Activated CD8-positive, alpha-beta memory T cell treated with anti-CD3 and anti-CD28 coated beads, Interleukin-2, amount 50 U/mL, for 4 hours (primary cell): Measurements from ENCODE around the gene ATP2C1.

ENCODE experiments used
- DNase-seq: peaks from one replicate; pipeline ENCODE4 v3.0.0-alpha.2; 2020

Gene ATP2C1

GRCh38 chr3:130895690-130896488, 2.0 kb downstream of the ATP2C1 start:
- DNase-seq: no peak

- no peak for DNase-seq
These were observed 3.4 kb downstream of the ATP2C1 start for GRCh38 chr3:130897316-130897715.

DNA sequence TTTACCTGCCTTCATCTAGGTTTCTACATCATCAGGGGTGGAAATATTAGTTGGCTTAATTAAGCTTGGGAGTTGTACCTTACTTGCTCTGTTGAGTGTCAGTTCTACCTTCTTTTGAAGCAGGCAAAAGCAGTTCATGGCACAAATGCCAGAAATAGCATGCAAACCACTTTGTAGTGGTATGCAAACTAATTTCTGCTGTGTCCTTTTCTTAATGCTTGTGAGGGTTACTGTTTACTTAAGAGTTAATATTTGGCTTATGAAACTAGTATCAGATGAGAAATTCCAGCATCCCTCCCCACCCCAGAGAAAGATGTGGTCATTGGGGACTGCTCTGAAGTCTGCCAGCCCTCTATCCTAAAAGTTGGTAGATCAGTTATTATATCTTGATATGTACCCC, 7.1 kb downstream of the ATP2C1 start:
- DNase-seq: no peak

GRCh38 chr3:130901463-130902204, 7.8 kb downstream of the ATP2C1 start:
- no peak for DNase-seq

DNA sequence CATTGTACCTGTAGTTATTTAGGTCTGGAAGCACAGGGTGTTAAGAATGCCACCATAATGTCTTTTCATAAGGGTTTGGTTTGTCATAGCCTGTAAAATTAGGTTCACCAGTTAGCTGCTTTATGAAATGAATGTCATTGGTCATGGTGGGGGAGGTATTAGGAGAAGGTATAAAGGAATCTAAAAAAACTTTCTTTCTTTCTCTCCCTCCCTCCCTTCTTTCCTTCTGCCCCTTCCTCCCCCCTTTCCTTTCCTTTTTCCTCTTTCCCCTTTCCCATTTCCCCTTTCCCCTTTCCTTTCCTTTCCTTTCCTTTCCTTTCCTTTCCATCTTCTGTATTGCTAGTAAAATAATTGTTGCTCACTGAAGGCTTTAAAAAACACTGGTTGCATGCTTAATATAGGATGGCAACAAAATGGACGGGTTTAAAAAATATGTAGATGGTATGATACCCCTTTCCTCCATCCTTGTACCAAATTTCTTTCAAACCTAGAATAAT, 9.6 kb downstream of the ATP2C1 start:
- DNase-seq: no peak

- DNase-seq: no peak
These were observed 10.6 kb downstream of the ATP2C1 start for GRCh38 chr3:130904491-130904890.

- no peak for DNase-seq
These were observed 11.7 kb downstream of the ATP2C1 start for GRCh38 chr3:130905551-130905950.

GRCh38 chr3:130906374-130906995, 12.6 kb downstream of the ATP2C1 start:
- no peak for DNase-seq

- no peak for DNase-seq
These were observed 13.6 kb downstream of the ATP2C1 start for GRCh38 chr3:130907500-130907899.

GRCh38 chr3:130907966-130908365, 14.1 kb downstream of the ATP2C1 start:
- DNase-seq: no peak

DNA sequence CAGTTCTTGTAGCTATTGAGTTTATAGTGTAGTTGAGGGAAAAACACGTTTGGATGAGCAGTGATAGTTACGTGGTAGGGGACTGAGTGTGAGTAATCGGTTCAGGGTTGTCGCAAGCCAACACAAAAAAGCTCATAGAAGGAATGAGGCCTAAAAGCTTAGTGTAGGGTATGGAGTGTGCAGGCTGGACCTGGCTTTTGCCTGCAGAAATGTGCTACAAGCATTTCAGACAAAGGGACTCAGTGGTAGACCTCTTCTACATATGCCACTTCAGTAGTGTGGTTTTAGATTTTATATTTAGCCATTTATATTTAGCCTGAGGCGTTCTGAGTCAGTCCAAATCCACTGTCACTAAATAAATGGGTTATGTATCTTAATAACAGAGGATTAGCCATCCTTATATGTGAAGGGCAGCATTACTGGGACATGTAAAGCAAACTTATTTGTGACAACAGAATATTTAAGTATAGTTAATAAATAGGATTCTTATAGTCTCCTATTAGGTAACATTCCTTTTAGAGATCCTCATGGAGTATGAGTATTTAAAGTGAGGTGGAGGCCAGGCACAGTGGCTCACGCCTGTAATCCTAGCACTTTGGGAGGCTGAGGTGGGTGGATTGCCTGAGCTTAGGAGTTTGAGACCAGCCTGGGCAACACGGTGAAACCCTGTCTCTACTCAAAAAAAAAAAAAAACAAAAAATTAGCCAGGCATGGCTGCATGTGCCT, 21.8 kb downstream of the ATP2C1 start:
- DNase-seq: no peak

DNA sequence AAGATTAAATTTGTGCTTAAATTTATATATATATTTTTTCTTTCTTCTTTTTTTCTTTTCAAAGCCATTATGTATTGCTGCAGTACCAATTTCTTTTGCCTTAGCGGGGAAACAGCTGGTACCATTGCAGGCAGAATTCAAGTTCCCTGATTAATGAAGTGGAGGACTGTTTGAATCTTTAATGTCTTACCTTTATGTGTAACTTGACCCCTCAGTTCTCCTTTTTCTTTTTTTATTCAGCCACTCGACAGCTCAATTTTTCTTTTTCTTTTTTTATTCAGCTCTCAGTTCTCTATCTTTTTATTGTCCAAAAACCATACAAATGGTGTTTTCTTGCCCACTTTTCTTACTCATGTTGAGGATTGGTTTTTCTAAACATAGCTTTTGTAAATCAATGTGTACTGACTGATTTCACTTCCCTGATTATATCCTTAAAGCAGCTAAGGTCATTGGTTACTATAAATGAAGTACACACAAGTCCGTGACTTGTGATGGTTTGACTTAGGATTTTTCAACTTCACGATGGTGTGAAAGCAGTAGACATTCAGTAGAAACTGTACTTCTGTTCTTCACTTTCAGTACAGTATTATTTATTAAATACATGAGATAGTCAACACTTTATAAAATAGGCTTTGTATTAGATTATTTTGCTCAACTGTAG, 22.8 kb downstream of the ATP2C1 start:
- DNase-seq: no peak

GRCh38 chr3:130918328-130918727, 24.4 kb downstream of the ATP2C1 start:
- DNase-seq: no peak

DNA sequence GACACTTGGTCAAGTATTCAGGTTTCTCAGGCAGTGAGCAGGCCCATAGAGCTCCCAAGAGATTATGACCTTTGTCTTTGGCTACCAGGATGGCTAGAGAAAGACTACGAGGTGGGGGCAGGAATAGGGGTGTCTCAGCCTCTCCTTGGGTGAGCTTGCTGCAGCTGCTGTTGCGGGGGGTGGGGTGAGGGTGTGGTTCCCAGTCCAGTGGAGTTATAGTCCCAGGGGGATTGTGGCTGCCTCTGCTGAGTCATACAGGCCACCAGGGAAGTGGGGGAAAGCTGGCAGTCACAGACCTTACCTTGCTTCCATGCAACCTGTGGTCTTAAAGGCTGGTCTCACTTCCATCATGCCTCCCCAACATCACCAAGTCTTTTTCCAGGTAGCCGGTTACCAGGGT, 31.7 kb downstream of the ATP2C1 start:
- DNase-seq: no peak

GRCh38 chr3:130926504-130926903, 32.6 kb downstream of the ATP2C1 start:
- DNase-seq: no peak

GRCh38 chr3:130929804-130930203, 35.9 kb downstream of the ATP2C1 start:
- DNase-seq: no peak

DNA sequence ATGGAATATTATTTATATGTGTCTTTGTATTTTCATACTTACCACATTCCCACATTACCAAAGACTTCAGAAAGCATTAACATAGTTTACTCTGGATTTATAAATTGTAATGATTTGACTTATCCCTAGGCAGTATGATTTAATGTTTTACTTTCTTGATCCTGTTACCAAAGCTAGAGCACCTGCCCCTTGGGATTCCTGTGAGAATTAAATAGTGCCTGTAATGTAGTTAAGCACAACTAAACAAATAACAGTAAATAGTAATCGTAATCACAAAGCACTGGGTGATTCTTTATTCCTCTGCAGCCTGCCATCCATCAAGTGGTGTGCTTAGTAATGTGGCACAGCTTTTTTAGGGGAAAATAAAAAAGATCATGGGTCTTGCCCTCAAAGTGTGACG, 39.1 kb downstream of the ATP2C1 start:
- no peak for DNase-seq

GRCh38 chr3:130933801-130934345, 40.0 kb downstream of the ATP2C1 start:
- no peak for DNase-seq

DNA sequence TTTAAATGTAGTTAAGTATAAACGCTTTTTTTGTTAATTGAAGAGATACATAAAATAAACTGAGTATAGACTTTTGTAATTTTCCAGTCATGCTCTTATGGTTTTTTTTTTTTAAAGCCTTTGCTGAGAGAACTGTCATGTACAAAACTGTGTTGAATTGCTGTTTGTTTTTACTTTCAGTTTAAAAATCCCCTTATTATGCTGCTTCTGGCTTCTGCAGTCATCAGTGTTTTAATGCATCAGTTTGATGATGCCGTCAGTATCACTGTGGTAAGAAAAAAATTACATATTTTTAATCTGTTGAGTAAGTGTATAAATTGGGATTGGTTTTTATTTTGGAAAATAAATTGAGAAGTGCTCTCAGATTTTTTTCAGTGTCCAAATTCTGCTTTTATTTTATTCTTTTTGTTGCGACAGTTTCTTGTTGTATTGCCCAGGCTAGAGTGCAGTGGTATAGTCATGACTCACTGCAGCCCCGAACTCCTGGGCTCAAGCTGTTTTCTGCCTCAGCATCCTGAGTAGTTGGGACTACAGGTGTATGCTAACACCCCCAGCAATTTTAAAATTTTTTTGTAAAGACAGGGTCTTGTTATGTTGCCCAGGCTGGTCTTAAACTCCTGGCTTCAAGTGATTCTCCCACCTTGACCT, 40.7 kb downstream of the ATP2C1 start:
- DNase-seq: no peak

DNA sequence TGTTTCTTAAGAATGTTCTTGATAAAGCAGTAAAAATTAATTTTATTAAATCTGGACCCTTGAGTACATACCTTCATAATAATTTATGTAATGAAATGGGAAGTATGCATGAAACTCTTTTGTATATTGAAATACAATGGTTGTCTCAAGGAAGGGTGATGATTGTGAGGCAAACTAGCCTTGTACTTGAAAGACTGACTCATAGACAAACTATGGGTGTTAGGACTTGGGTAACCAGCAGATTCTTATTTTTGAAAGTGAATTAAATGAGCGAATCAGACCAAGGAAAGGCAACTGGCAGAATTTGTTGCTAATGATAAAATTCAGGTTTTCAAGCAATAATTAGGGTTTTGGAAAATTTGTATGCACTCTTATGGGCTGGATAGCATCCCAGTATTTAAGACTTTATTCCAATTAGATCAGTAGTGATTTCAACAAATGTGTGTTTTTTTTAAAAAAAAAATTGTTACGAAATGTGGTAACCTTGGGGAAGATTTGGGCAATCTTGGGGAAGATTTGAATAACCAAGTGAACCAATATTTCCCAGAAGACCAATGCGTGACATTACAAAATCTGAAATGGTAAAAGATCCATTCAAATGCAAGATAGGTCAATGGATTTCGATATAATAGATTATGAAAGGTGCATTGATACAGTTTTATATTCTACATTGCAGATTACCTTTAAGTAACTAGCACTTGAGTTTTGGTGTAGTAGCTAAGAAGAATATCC, 42.0 kb downstream of the ATP2C1 start:
- no peak for DNase-seq

GRCh38 chr3:130939753-130940152, 45.9 kb downstream of the ATP2C1 start:
- DNase-seq: no peak
